GM21619 (cell line): ENCODE data around the gene ILDR1.

ENCODE experiments used
- ATAC-seq: cut with Tn5 transposase; IDR thresholded peaks from one replicate; pipeline ENCODE4 v1.9.1; 2021; ENCODE audit not compliant: unreplicated experiment

The ILDR1 gene

GRCh38 chr3:122021037-122021436 lies 1.0 kb downstream of the ILDR1 start:
- ATAC-seq, result no peak

- no peak for ATAC-seq
Measured at GRCh38 chr3:122019493-122019892, 2.6 kb downstream of the ILDR1 start.

DNA sequence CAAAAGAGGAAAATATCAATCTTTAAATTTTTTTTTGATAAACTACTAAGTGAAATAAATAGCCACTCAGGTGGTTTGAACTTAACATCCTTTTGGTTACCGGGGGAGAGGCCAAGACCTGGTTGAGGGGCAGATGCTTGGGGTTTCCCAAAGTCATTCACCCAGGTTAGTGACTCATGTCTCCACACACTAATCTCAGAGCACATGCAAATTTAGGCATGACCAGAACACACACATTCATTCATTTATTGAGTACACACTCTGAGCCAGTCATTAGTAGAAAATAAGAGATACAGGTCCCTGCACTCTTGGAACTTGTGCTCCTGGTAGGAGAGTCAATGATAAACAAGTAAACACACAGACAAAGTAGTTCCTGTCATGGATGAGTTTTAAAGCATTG lies 7.3 kb downstream of the ILDR1 start:
- ATAC-seq, result peak; percentile 88

DNA sequence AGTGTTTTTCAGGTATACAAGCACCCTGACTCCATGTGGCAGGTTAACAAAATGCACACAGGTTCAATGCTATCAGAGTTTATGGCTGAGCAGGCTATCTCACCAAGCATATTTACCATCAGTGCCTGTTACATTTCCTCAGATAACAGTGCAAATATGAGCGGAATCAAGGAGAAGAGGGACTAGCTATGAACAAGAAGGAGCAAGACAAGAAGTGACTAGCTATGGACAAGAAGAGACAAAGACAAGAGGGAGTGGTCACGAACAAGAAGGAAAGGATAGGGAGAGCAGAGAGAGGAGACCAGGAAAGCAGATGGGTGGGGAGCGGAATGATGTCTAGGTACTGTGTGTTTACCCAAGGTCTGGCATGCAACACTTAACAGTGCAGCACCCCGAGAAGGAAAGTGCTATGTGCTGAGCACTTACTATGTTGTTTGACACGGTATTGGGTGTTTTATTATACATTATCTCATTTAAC lies 8.6 kb downstream of the ILDR1 start:
- ATAC-seq, result no peak

GRCh38 chr3:122012821-122013220 lies 9.2 kb downstream of the ILDR1 start:
- no peak for ATAC-seq

GRCh38 chr3:122011396-122011795 lies 10.7 kb downstream of the ILDR1 start:
- no peak for ATAC-seq

DNA sequence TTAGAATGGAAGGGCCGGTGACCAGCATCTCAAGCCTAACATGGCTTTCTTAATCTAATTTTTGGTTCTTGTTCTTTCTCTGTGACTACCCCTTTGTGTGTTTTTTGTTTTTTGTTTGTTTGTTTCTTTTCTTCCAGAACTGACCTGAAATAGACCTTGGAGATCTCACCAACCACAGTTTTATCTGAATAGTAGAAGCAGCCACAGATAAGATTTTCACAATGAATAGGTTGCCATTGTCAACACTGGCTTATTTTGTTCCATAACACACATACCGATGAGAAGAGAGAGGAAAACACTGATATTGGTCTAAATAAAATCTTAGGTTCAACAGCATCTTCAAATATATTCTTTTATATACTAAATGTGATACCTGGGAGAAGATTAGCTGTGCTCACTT lies 11.5 kb downstream of the ILDR1 start:
- ATAC-seq, result no peak

DNA sequence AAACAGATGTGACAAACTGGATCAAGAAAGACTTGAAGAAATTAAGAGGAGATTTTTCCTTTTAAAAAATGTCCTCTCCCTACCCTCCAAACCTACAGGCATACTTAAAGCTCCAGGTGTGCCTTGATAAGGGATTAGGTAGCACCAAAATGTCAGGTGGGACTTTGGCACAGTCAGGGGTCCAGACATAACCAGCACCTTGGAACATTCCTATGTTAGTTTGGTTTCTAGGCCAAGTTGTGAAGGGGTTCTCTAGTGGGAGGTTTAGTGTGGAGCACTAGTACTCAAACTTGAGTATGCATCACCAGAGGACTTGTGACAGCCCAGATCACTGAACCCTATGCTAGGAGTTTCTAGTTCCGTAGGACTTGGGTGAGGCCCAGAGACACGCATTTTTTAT lies 13.9 kb downstream of the ILDR1 start:
- no peak for ATAC-seq

- ATAC-seq, result no peak
Measured at GRCh38 chr3:122006267-122006666, 15.8 kb downstream of the ILDR1 start.

GRCh38 chr3:122004991-122005565 lies 17.0 kb downstream of the ILDR1 start:
- ATAC-seq, result peak; percentile 50

GRCh38 chr3:122004107-122004506 lies 17.9 kb downstream of the ILDR1 start:
- no peak for ATAC-seq

- no peak for ATAC-seq
Measured at GRCh38 chr3:122003606-122004005, 18.4 kb downstream of the ILDR1 start.

- no peak for ATAC-seq
Measured at GRCh38 chr3:122003112-122003511, 18.9 kb downstream of the ILDR1 start.

DNA sequence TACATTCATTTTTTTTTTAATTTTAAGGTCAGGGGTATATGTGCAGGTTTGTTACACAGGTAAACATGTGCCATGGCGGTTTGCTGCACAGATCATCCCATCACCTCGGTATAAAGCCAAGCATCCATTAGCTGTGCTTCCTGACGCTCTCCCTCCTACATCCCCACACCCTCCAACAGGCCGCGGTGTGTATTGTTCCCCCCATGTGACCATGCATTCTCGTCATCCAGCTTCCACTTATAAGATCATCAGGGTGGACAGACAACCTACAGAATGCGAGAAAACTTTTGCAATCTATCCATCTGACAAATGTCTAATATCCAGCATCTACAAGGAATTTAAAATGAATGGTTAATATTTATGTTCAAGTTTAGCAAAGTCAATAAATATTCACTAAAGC lies 19.4 kb downstream of the ILDR1 start:
- no peak for ATAC-seq

DNA sequence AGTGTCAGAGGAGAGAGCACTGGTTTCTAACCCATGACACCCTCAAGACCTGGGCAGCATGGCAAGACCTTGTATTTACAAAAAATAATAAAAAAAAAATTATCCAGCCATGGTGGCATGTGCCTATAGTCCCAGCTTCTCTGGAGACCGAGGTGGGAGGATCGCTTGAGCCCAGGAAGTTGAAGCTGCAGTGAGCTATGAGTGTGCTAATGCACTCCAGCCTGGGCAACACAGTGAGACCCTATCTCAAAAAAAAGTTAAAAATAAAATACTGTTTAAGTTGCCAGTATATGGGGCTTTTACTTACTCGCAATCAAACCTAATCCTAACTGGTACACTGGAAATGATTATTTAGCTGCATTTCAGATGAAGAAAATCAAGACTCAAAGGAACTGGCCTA lies 20.2 kb downstream of the ILDR1 start:
- ATAC-seq, result no peak

- no peak for ATAC-seq
Measured at GRCh38 chr3:122000936-122001605, 21.0 kb downstream of the ILDR1 start.

DNA sequence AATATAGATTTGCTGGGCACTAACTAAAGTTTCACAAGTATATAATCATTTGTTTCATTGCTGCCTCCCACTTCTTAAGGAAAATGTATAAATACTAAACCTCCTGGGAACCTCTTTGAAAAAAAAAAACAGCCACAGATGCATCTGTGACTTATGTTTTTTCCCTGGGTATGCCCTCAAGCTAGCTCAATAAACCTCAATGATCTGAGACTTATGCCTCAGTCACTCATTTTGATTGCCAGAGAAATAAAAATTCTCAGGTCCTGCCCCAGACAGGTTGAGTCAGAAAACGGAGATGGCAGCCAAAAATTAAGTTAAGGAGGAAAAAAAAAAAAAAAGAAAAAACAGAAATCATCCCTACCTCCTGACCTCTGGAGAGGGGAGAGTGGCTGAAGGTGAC lies 22.1 kb downstream of the ILDR1 start:
- no peak for ATAC-seq

DNA sequence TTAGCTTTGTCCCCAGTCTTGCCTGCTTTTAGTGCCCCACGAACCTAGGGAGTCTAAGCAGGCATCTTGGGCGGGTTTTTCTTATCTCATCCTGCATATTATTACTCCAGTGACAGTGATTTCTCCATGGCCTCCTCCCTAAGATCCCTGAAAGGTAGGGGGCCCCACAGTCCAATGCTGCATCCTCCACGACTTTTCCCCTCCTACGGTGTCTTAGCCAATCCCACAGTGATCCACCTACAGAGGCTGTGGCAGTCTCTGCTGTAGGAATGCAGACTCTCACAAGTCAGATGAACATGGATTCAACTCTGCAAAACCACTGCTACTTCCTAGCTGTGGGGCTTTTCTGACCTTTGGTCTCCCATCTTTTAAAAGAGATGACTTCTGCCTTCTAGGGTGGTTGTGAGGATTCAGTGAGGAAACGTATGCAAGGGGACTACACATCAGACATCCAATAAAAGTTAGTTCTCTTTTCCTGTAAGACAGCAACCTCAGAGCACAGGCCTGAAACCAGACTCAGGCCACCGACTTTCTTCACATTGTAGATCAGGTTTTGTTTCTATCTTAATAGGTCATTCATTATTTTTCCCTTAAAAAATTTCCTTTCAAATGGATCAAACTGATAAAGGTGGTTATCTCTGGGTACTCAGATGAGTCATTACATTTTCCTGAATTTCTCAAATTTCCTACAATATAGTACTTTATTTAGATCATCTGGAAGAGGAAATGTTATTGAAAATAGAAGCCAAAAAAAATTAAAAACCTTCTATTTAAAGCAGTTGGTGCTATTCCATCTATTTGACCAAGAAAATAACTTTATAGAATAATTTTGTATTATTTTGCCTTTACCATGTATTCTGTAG lies 23.2 kb downstream of the ILDR1 start:
- no peak for ATAC-seq

GRCh38 chr3:121998030-121998580 lies 23.9 kb downstream of the ILDR1 start:
- no peak for ATAC-seq

DNA sequence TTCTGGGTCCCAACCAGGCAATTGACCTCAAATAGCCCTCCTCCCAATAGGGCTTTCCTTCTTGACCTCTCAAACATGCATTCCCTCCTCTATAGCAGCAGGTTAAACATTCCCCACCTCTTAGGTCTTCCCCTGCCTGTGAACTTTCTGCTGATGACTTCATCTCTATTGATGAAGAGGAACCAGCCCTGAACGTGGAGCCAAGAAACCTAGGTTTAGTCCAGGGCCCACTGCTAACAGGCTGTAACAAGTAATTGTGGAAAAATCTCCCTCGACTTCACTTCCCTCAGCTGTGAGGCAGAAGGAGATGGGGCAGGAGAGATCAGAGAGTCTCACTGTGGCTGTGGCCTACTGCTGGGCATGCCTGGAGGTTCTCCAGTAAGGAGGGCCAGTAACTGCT lies 24.7 kb downstream of the ILDR1 start:
- ATAC-seq, result no peak

DNA sequence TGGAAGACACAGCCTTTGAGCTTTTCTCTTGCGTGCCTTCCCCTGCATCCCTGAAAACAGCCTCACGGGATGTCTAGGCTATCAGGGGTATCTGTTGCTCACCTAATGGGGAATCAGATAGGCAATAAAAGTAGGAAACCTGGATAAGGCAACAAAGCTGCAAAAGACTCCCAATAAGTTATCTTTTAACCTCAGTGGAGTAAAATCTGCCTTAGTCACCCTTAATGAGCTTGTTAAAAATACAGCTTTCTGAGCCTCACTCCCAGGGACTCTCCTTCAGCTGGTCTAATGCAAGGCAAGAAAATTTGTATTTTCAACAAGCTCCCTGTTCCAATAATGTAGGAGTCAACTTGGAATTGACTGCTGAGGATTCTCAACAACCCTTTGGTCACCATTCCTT lies 25.6 kb downstream of the ILDR1 start:
- ATAC-seq, result no peak
